Activated naive CD8-positive, alpha-beta T cell treated with anti-CD3 and anti-CD28 coated beads, Interleukin-2, amount 50 U/mL, for 24 hours (primary cell): ENCODE results near the gene NBR1.
"Not testable (repeated sequence)": the region's sequence is repeated elsewhere in the genome, so short reads cannot be mapped to it uniquely, and the experiment has no call there.

Experiments used
- ATAC-seq: fragments of 150-1000 bp; cut with Tn5 transposase; one replicate; pipeline ENCODE4 v1.10.0; 2021
- DNase-seq: peaks from one replicate; pipeline ENCODE4 v3.0.0; 2021
- H3K27ac Mint-ChIP-seq: one replicate; pipeline ENCODE4 v1.8.0; 2021; ENCODE audit warnings: mild to moderate bottlenecking, mixed read lengths
- H3K27me3 Mint-ChIP-seq: one replicate; pipeline ENCODE4 v1.8.0; 2021; ENCODE audit warnings: mixed read lengths
- H3K36me3 Mint-ChIP-seq: one replicate; pipeline ENCODE4 v1.8.0; 2021; ENCODE audit warnings: low read depth, mixed read lengths
- H3K4me1 Mint-ChIP-seq: one replicate; pipeline ENCODE4 v1.8.0; 2021; ENCODE audit warnings: mixed read lengths
- H3K4me3 Mint-ChIP-seq: one replicate; pipeline ENCODE4 v1.8.0; 2021; ENCODE audit warnings: mild to moderate bottlenecking, moderate library complexity, mixed read lengths
- H3K9me3 Mint-ChIP-seq: one replicate; pipeline ENCODE4 v1.8.0; 2021; ENCODE audit warnings: mixed read lengths

NBR1 gene

DNA sequence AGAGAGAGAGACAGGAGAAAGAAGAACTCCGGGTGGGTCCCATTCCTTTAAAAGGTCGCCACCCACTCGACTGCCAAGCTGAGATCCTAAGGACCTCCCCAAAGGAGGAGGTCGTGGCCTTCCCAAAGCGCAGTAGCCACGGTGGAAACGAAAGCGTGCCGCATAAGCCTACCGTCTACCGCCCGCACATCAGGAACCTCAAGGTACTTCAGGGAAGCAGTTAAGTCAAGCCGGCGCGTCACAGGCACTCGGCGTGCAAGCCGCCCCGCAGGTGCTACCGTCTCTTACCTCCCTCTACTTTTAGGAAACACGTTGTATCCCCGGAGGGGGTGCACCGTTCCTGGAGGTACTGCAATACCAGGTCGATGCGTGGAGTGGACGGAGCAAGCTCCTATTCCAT lies 68.6 kb downstream of the NBR1 start:
- not testable (repeated sequence) for H3K4me3 Mint-ChIP-seq, H3K27me3 Mint-ChIP-seq, H3K36me3 Mint-ChIP-seq, H3K9me3 Mint-ChIP-seq, DNase-seq, H3K27ac Mint-ChIP-seq, H3K4me1 Mint-ChIP-seq
- ATAC-seq, result peak; percentile 76

- not testable (repeated sequence) for DNase-seq, H3K4me3 Mint-ChIP-seq, H3K27ac Mint-ChIP-seq, H3K4me1 Mint-ChIP-seq, H3K36me3 Mint-ChIP-seq, H3K27me3 Mint-ChIP-seq, H3K9me3 Mint-ChIP-seq
- peak; percentile 75 for ATAC-seq
These were observed 69.8 kb downstream of the NBR1 start for GRCh38 chr17:43240596-43241352.

GRCh38 chr17:43246456-43246855 lies 75.4 kb downstream of the NBR1 start:
- not testable (repeated sequence) for H3K9me3 Mint-ChIP-seq, DNase-seq, H3K4me1 Mint-ChIP-seq, H3K4me3 Mint-ChIP-seq, H3K36me3 Mint-ChIP-seq, ATAC-seq, H3K27ac Mint-ChIP-seq, H3K27me3 Mint-ChIP-seq
